HepG2 (cell line): Measurements from ENCODE around the gene PGPEP1. TPM values are rescaled to one million over a fixed set of nuclear protein-coding genes. Genes with fewer than 3 reads are reported as not detected.
A peak's percentile ranks its signal among the peaks of the same experiment; 100 is the strongest.

Experiments
- CSRNP1 ChIP-seq: sonication (generic); formaldehyde crosslinking; IDR thresholded peaks from 2 replicates; pipeline ENCODE4 v1.8.1; 2023; ENCODE audit warnings: mild to moderate bottlenecking, missing genetic modification reagents
- FOXA3 ChIP-seq: IDR thresholded peaks from 2 replicates; pipeline ENCODE4 v1.6.1; 2016; ENCODE audit warnings: missing genetic modification reagents, missing compliant biosample characterization
- JARID2 ChIP-seq: sonication (generic); formaldehyde crosslinking; IDR thresholded peaks from 2 replicates; pipeline ENCODE4 v1.8.1; 2023; ENCODE audit warnings: missing genetic modification reagents, inconsistent platforms; ENCODE audit not compliant: insufficient replicate concordance
- KLF15 ChIP-seq: sonication (generic); formaldehyde crosslinking; IDR thresholded peaks from 2 replicates; pipeline ENCODE4 v1.8.1; 2023; ENCODE audit warnings: borderline replicate concordance, mild to moderate bottlenecking, inconsistent platforms, missing genetic modification reagents, mixed read lengths
- MAF1 ChIP-seq: sonication (generic); formaldehyde crosslinking; IDR thresholded peaks from 2 replicates; pipeline ENCODE4 v1.5.0; 2020; ENCODE audit warnings: missing genetic modification reagents, borderline replicate concordance
- MAX ChIP-seq: IDR thresholded peaks from 2 replicates; pipeline ENCODE4 v1.6.1; 2012; ENCODE audit warnings: inconsistent platforms
- NFIB ChIP-seq: sonication (generic); formaldehyde crosslinking; IDR thresholded peaks from 2 replicates; pipeline ENCODE4 v1.9.0; 2021; ENCODE audit warnings: missing genetic modification reagents, mild to moderate bottlenecking, borderline replicate concordance
- PBX2 ChIP-seq: IDR thresholded peaks from 2 replicates; pipeline ENCODE4 v1.6.1; 2016; ENCODE audit warnings: control low read depth
- RBAK ChIP-seq: sonication (generic); formaldehyde crosslinking; IDR thresholded peaks from 2 replicates; pipeline ENCODE4 v1.5.1; 2020; ENCODE audit warnings: mild to moderate bottlenecking, missing genetic modification reagents
- SRSF4 ChIP-seq: fragments of 200-400 bp; formaldehyde crosslinking; IDR thresholded peaks from one replicate; pipeline ENCODE4 v1.6.1; 2018; ENCODE audit warnings: mild to moderate bottlenecking, low read depth, low read length, moderate library complexity; ENCODE audit not compliant: poor library complexity, severe bottlenecking
- SRY ChIP-seq: sonication (generic); formaldehyde crosslinking; IDR thresholded peaks from 2 replicates; pipeline ENCODE4 v1.8.0; 2022; ENCODE audit warnings: mild to moderate bottlenecking, missing genetic modification reagents
- TFDP1 ChIP-seq: IDR thresholded peaks from 2 replicates; pipeline ENCODE4 v1.6.1; 2016; ENCODE audit warnings: missing compliant biosample characterization, missing genetic modification reagents, borderline replicate concordance
- ZFP62 ChIP-seq: sonication (generic); formaldehyde crosslinking; IDR thresholded peaks from 2 replicates; pipeline ENCODE4 v1.4.0; 2020; ENCODE audit warnings: missing genetic modification reagents
- ZFY ChIP-seq: sonication (generic); formaldehyde crosslinking; IDR thresholded peaks from 2 replicates; pipeline ENCODE4 v1.4.0; 2020; ENCODE audit warnings: missing genetic modification reagents
- ZKSCAN5 ChIP-seq: sonication (generic); formaldehyde crosslinking; IDR thresholded peaks from 2 replicates; pipeline ENCODE4 v1.5.1; 2020; ENCODE audit warnings: mild to moderate bottlenecking, missing genetic modification reagents
- ZNF121 ChIP-seq: sonication (generic); formaldehyde crosslinking; IDR thresholded peaks from 2 replicates; pipeline ENCODE4 v1.5.0; 2020; ENCODE audit warnings: mild to moderate bottlenecking, missing genetic modification reagents
- ZNF484 ChIP-seq: sonication (generic); formaldehyde crosslinking; IDR thresholded peaks from 2 replicates; pipeline ENCODE4 v1.5.1; 2020; ENCODE audit warnings: mild to moderate bottlenecking, low read depth, missing genetic modification reagents, borderline replicate concordance
- ZNF670 ChIP-seq: sonication (generic); formaldehyde crosslinking; IDR thresholded peaks from 2 replicates; pipeline ENCODE4 v1.8.0; 2022; ENCODE audit warnings: mild to moderate bottlenecking, missing genetic modification reagents, borderline replicate concordance
- ZNF792 ChIP-seq: IDR thresholded peaks from 2 replicates; pipeline ENCODE4 v1.6.1; 2016
- polyA plus RNA-seq, 8 experiments: library from polyadenylated mRNA; depleted of rRNA in 3 of 8; stranded (reverse) in 7 of 8; unstranded in 1 of 8; fragments of >200 nt; fragmentation: Illumina TruSeq in 4 of 8; extraction: Trizol in 4 of 8; gene quantifications; 2 replicates each; pipeline versions ENCODE4 v1.2.1 to v1.2.3, GENCODE V29; 2011 to 2016; ENCODE audit warnings: low read depth in 4 of 8, missing spikeins in 1 of 8, mixed read lengths in 1 of 8; ENCODE audit not compliant: insufficient read depth in 1 of 8
- total RNA-seq, 5 experiments: library from RNA; depleted of rRNA; stranded (reverse); fragments of >200 nt; fragmentation: Illumina TruSeq; extraction: Trizol; gene quantifications; 2 replicates each; pipeline ENCODE4 v1.2.3, GENCODE V29; 2016; ENCODE audit warnings: low read depth in 1 of 5
- TF ChIP-seq, protein P1 (sequence below): sonication (generic); formaldehyde crosslinking; IDR thresholded peaks from 2 replicates; pipeline ENCODE4 v1.8.1; 2023; ENCODE audit warnings: mild to moderate bottlenecking, moderate library complexity, missing genetic modification reagents
- TF ChIP-seq, protein P2 (sequence below): IDR thresholded peaks from 2 replicates; pipeline ENCODE4 v1.6.1; 2016; ENCODE audit warnings: low read depth, borderline replicate concordance
- TF ChIP-seq, protein P3 (sequence below): sonication (generic); formaldehyde crosslinking; IDR thresholded peaks from 2 replicates; pipeline ENCODE4 v1.8.0; 2022; ENCODE audit warnings: missing genetic modification reagents, mild to moderate bottlenecking, inconsistent platforms, borderline replicate concordance

PGPEP1 gene
- total and polyA plus RNA-seq, 2 of the 13 experiments (the other 11 are each of a cell fraction or from before 2014, with no cell fraction given): 53.1 to 56.6 TPM

DNA sequence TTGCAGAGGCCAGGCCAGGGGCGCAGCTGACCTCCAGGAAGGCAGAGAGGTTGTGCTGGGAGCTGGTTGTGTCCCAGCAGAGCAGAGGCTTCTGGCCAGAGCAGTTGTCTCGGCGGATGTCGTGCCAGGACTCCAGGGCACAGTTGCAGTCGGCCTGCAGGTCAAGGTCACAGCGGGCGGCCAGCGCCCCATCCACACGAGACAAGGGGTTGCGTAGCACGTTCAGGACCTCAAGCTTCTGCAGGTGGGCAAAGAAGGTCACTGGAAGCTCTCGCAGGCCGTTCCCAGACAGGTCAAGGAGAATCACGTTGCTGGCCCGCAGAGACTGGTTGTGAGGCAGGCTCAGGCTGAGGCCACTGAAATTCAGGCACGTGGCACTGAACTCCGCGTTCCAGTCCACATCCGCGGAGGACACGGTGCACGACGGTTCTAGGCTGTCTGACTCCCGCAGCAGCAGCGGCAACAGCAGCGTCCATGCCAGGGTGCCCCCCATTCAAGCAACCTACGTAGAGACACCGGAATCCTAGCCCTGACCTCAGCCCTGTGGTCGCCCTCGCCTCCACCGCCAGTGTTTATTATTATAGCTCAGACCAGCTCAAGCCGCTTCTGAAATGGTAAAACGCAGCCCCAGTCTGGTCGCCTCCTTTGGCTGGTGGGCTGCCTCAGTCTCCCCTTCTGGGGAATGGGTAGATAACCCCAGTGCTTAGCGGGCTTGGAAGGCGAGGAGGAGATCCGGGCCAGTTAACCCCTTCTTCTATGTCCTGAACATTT, 56.3 kb downstream of the PGPEP1 start (continued):
- TF ChIP-seq, protein P1, sequence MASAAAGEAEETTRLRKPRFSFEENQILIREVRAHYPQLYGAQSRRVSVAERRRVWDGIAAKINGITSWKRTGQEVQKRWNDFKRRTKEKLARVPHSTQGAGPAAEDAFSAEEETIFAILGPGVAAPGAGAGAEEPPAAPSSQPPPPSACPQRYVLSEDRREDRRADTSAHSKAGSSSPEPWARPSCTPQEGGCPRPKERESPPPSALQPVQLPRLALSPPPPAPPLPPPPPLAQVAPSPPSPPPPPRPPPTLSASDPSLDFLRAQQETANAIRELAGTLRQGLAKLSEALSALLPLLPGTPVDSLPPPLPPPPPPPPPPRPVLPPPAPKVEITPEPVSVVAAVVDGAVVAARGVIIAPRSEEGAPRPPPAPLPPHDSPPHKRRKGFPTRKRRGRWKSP (CRISPR knock-in tag): no peak
- TF ChIP-seq MAX: peak; percentile 92
- no peak for TF ChIP-seq ZNF670 (CRISPR knock-in tag)
- TF ChIP-seq ZNF792 (CRISPR knock-in tag): 0 out of 2 replicates have a peak, but pooled peaks have one; percentile 60
- TF ChIP-seq, protein P2, sequence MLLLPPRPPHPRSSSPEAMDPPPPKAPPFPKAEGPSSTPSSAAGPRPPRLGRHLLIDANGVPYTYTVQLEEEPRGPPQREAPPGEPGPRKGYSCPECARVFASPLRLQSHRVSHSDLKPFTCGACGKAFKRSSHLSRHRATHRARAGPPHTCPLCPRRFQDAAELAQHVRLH (CRISPR knock-in tag): no peak; the same call in 1 of the 2 replicates
- no peak for TF ChIP-seq NFIB (CRISPR knock-in tag)
- TF ChIP-seq JARID2 (CRISPR knock-in tag): no peak
- TF ChIP-seq ZNF121 (CRISPR knock-in tag): no peak; the same call in 1 of the 2 replicates
- TF ChIP-seq TFDP1 (CRISPR knock-in tag): peak; percentile 68; the same call in 1 of the 2 replicates
- no peak for TF ChIP-seq KLF15 (CRISPR knock-in tag)
- TF ChIP-seq ZNF484: no peak
- no peak for TF ChIP-seq PBX2 (CRISPR knock-in tag)
- TF ChIP-seq SRY: 0 out of 2 replicates have a peak, but pooled peaks have one; percentile 44
- TF ChIP-seq SRSF4: no peak
- no peak; the same call in 1 of the 2 replicates for TF ChIP-seq ZFY (CRISPR knock-in tag)
- TF ChIP-seq ZFP62 (CRISPR knock-in tag): no peak
- no peak for TF ChIP-seq ZKSCAN5 (CRISPR knock-in tag)
- TF ChIP-seq MAF1 (CRISPR knock-in tag): no peak
- TF ChIP-seq FOXA3 (CRISPR knock-in tag): peak; percentile 21; the same call in 1 of the 2 replicates
- no peak for TF ChIP-seq RBAK (CRISPR knock-in tag)
- TF ChIP-seq, protein P3, sequence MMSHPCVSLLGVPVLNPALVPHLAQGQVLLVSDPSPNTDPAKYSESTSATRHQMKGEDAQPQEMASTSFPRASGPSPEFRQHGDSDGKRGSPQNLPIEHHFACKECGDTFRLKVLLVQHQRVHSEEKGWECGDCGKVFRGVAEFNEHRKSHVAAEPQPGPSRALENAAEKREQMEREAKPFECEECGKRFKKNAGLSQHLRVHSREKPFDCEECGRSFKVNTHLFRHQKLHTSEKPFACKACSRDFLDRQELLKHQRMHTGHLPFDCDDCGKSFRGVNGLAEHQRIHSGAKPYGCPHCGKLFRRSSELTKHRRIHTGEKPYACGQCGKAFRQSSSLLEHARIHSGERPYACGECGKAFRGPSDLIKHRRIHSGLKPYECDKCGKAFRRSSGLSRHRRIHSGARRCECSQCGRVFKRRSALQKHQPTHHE: no peak
- peak; percentile 73; the same call in 1 of the 2 replicates for TF ChIP-seq CSRNP1 (CRISPR knock-in tag)
